ENCODE results near the gene KIFAP3. TPM values are rescaled to one million over a fixed set of nuclear protein-coding genes. Genes with fewer than 3 reads are reported as not detected.

KIFAP3 gene
- total and polyA plus RNA-seq, 2 of the 8 experiments (the other 6 are each of a cell fraction or from before 2014, with no cell fraction given), result 1.3 to 3.2 TPM

DNA sequence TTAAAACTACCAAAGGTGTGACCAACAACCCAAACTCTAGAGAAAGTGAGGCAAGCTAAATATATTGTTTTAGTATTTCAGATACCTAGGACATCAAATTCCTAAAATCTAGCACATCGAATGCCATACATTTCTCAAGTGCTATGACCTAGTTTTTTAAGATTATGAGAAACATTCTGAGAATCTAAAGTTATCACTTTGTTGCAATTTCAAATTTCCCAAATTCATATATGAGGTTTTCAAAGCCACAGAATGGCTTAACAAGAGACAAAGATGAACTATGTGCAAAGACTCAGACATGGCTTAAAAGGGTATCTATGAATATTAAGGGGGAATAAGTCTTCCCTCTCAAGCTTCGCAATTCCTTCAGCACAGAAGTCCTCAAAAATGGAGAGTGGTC is 187.6 kb downstream of the KIFAP3 start (continued):
- TF ChIP-seq HDAC2 (IDR thresholded peaks at IDR 0.05; ENCODE audit: borderline replicate concordance in 1 of 2, low read depth in 2 of 2, low read length in 2 of 2), result no peak
- TF ChIP-seq, protein P1, sequence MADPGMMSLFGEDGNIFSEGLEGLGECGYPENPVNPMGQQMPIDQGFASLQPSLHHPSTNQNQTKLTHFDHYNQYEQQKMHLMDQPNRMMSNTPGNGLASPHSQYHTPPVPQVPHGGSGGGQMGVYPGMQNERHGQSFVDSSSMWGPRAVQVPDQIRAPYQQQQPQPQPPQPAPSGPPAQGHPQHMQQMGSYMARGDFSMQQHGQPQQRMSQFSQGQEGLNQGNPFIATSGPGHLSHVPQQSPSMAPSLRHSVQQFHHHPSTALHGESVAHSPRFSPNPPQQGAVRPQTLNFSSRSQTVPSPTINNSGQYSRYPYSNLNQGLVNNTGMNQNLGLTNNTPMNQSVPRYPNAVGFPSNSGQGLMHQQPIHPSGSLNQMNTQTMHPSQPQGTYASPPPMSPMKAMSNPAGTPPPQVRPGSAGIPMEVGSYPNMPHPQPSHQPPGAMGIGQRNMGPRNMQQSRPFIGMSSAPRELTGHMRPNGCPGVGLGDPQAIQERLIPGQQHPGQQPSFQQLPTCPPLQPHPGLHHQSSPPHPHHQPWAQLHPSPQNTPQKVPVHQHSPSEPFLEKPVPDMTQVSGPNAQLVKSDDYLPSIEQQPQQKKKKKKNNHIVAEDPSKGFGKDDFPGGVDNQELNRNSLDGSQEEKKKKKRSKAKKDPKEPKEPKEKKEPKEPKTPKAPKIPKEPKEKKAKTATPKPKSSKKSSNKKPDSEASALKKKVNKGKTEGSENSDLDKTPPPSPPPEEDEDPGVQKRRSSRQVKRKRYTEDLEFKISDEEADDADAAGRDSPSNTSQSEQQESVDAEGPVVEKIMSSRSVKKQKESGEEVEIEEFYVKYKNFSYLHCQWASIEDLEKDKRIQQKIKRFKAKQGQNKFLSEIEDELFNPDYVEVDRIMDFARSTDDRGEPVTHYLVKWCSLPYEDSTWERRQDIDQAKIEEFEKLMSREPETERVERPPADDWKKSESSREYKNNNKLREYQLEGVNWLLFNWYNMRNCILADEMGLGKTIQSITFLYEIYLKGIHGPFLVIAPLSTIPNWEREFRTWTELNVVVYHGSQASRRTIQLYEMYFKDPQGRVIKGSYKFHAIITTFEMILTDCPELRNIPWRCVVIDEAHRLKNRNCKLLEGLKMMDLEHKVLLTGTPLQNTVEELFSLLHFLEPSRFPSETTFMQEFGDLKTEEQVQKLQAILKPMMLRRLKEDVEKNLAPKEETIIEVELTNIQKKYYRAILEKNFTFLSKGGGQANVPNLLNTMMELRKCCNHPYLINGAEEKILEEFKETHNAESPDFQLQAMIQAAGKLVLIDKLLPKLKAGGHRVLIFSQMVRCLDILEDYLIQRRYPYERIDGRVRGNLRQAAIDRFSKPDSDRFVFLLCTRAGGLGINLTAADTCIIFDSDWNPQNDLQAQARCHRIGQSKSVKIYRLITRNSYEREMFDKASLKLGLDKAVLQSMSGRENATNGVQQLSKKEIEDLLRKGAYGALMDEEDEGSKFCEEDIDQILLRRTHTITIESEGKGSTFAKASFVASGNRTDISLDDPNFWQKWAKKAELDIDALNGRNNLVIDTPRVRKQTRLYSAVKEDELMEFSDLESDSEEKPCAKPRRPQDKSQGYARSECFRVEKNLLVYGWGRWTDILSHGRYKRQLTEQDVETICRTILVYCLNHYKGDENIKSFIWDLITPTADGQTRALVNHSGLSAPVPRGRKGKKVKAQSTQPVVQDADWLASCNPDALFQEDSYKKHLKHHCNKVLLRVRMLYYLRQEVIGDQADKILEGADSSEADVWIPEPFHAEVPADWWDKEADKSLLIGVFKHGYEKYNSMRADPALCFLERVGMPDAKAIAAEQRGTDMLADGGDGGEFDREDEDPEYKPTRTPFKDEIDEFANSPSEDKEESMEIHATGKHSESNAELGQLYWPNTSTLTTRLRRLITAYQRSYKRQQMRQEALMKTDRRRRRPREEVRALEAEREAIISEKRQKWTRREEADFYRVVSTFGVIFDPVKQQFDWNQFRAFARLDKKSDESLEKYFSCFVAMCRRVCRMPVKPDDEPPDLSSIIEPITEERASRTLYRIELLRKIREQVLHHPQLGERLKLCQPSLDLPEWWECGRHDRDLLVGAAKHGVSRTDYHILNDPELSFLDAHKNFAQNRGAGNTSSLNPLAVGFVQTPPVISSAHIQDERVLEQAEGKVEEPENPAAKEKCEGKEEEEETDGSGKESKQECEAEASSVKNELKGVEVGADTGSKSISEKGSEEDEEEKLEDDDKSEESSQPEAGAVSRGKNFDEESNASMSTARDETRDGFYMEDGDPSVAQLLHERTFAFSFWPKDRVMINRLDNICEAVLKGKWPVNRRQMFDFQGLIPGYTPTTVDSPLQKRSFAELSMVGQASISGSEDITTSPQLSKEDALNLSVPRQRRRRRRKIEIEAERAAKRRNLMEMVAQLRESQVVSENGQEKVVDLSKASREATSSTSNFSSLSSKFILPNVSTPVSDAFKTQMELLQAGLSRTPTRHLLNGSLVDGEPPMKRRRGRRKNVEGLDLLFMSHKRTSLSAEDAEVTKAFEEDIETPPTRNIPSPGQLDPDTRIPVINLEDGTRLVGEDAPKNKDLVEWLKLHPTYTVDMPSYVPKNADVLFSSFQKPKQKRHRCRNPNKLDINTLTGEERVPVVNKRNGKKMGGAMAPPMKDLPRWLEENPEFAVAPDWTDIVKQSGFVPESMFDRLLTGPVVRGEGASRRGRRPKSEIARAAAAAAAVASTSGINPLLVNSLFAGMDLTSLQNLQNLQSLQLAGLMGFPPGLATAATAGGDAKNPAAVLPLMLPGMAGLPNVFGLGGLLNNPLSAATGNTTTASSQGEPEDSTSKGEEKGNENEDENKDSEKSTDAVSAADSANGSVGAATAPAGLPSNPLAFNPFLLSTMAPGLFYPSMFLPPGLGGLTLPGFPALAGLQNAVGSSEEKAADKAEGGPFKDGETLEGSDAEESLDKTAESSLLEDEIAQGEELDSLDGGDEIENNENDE (IDR thresholded peaks at IDR 0.05; ENCODE audit: insufficient replicate concordance, low read length), result no peak
- TF ChIP-seq GABPA (IDR thresholded peaks at IDR 0.05; ENCODE audit: borderline replicate concordance, insufficient read depth, low read length), result no peak

All from H1 (cell line).